Stomach (tissue), 9 donors: ENCODE data around the gene COA3. TPM values are rescaled to one million over a fixed set of nuclear protein-coding genes. Genes with fewer than 3 reads are reported as not detected.

Source experiments
- DNase-seq, 2 donors: peaks; one replicate each; pipeline versions ENCODE4 v3.0.0 to v3.0.0-alpha.2; 2013 to 2019
- H3K27ac ChIP-seq, 5 donors: fragments of 200-600 bp in 4 of 5; sonication (generic) in 4 of 5; one replicate each; pipeline ENCODE4 v1.5.1; 2013 to 2019; ENCODE audit warnings: mild to moderate bottlenecking in 1 of 5, moderate library complexity in 1 of 5
- H3K27me3 ChIP-seq, 3 donors: fragments of 200-600 bp; sonication (generic); one replicate each; pipeline ENCODE4 v1.5.1; 2017 to 2019; ENCODE audit warnings: mixed run types in 1 of 3
- H3K36me3 ChIP-seq, 4 donors: fragments of 200-600 bp; sonication (generic); 1 replicate in 3 of 4; 2 replicates in 1 of 4; pipeline ENCODE4 v1.5.1; 2016 to 2019
- H3K4me1 ChIP-seq, 4 donors: fragments of 200-600 bp; sonication (generic); one replicate each; pipeline ENCODE4 v1.5.1; 2016 to 2019
- H3K4me3 ChIP-seq, 4 donors: fragments of 200-600 bp; sonication (generic) in 3 of 4; one replicate each; pipeline ENCODE4 v1.5.1; 2016 to 2019; ENCODE audit warnings: mild to moderate bottlenecking in 1 of 4
- H3K9me3 ChIP-seq, 4 donors: fragments of 200-600 bp; sonication (generic); one replicate each; pipeline ENCODE4 v1.5.1; 2016 to 2019
- CTCF ChIP-seq, 7 experiments: fragments of 450-650 bp in 4 of 7; fragments of 200-600 bp in 3 of 7; sonication (generic) in 3 of 7; IDR thresholded peaks; one replicate each; pipeline ENCODE4 v1.5.1; 2016 to 2019; ENCODE audit warnings: antibody characterized with exemption in 7 of 7, control low read depth in 2 of 7, mild to moderate bottlenecking in 1 of 7
- EP300 ChIP-seq: sonication (generic); formaldehyde crosslinking; IDR thresholded peaks from one replicate; pipeline ENCODE4 v1.6.1; 2017; ENCODE audit warnings: antibody characterized with exemption
- POLR2A ChIP-seq, 4 donors: fragments of 450-650 bp; IDR thresholded peaks; one replicate each; pipeline ENCODE4 v1.6.1; 2016; ENCODE audit warnings: antibody characterized with exemption in 4 of 4, control low read depth in 2 of 4, mild to moderate bottlenecking in 1 of 4, moderate library complexity in 1 of 4
- POLR2AphosphoS5 ChIP-seq, 3 donors: sonication (generic); formaldehyde crosslinking; IDR thresholded peaks; one replicate each; pipeline ENCODE4 v1.6.1; 2016; ENCODE audit warnings: antibody characterized with exemption in 3 of 3
- WGBS, 5 donors: extraction: QIAGEN DNeasy Blood & Tissue Kit in 3 of 5; methylation state at CpG; one replicate each; pipeline versions ENCODE4 v1.1.5 to v1.1.7; 2013 to 2018; 5-methylcytosine and 5-hydroxymethylcytosine counted together
- intact Hi-C: fragments of 100-400 bp; cut with DNase I; formaldehyde crosslinking; loops from one replicate; pipeline ENCODE4 v1.15.1; 2023; ENCODE audit warnings: low total_unique reads
- polyA plus RNA-seq, 3 donors: library from polyadenylated mRNA; stranded (reverse); fragments of 200-250 nt; gene quantifications; one replicate each; pipeline ENCODE4 v1.2.3, GENCODE V29; 2013
- total RNA-seq, 5 donors: library from RNA; depleted of rRNA; stranded (reverse); fragments of >200 nt; gene quantifications; one replicate each; pipeline versions ENCODE4 v1.1.0 to v1.2.3, GENCODE V29; 2014 to 2016
- donor health status: healthy with polysubstance abuse.
- donor health status: Bipolar disorder and iron deficiency.
- donor health status: healthy.

The COA3 gene
- total and polyA plus RNA-seq, 8 donors, result 22.2 to 268 (median 152) TPM

DNA sequence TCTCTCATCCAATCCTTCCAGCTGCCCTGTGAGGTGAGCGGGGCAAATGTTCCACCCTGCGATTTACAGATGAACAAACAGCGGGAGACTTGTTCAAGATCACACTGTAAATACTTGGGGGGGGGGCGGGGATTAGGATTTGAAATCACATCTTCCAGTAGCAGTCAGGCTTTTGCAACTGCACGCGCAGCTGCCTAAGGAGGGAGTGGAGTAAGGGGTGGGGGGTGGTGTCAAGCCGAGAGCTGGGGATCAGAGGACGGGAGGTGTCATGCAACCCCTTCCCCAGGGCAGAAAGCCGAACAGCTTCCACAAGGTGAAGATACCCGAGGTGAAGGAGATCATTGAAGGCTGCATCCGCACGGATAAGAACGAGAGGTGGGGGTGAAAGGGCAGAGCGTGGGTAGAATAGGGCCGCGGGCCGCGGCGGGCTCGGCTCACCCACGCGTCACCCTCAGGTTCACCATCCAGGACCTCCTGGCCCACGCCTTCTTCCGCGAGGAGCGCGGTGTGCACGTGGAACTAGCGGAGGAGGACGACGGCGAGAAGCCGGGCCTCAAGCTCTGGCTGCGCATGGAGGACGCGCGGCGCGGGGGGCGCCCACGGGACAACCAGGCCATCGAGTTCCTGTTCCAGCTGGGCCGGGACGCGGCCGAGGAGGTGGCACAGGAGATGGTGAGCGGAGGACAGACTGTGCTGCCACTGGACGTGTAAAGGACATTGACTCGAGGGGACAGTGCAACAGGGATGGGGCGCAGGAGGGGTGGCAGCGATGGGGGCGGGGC, 13.5 kb downstream of the COA3 start:
- intact Hi-C loops, result no loop called here
- H3K36me3 ChIP-seq, result no peaks in the 10 kb centered on the region
- TF ChIP-seq POLR2A (IDR thresholded peaks at IDR 0.05) (no peak), CTCF (IDR thresholded peaks at IDR 0.05) (no peak)
- H3K27me3 ChIP-seq, result peaks cover 4 to 84% (median 54%) of the 10 kb centered on the region in 3 donors
- peaks cover 18 to 41% (median 23%) of the 10 kb centered on the region in 4 donors for H3K4me1 ChIP-seq
- H3K4me3 ChIP-seq, result no peak overlapping the region
- no peak for DNase-seq
- H3K27ac ChIP-seq, result no peak overlapping the region
- 36 to 65% (median 58%) methylated on average over 37 to 52 of the region's 52 CpGs for WGBS, 5 donors
- H3K9me3 ChIP-seq, result no peaks in the 10 kb centered on the region

GRCh38 chr17:42784409-42784808, 14.1 kb downstream of the COA3 start:
- Histone ChIP-seq H3K27ac (no peak overlapping the region), H3K36me3 (peaks cover 2 to 6% (median 2%) of the 10 kb centered on the region in 4 donors), H3K4me3 (no peak overlapping the region), H3K9me3 (no peaks in the 10 kb centered on the region), H3K27me3 (peaks cover 4 to 87% (median 56%) of the 10 kb centered on the region in 3 donors), H3K4me1 (peaks cover 22 to 47% (median 28%) of the 10 kb centered on the region in 4 donors)
- TF ChIP-seq EP300, result no peak
- no peak for TF ChIP-seq POLR2AphosphoS5 (IDR thresholded peaks at IDR 0.05)
- TF ChIP-seq CTCF (IDR thresholded peaks at IDR 0.05), result no peak
- TF ChIP-seq POLR2A (IDR thresholded peaks at IDR 0.05), result no peak
- whole genome bisulfite sequencing, 5 donors, result 56 to 76% (median 62%) methylated on average over 24 to 25 of the region's 25 CpGs
- DNase-seq, result no peak
- intact Hi-C loops, result no loop called here

DNA sequence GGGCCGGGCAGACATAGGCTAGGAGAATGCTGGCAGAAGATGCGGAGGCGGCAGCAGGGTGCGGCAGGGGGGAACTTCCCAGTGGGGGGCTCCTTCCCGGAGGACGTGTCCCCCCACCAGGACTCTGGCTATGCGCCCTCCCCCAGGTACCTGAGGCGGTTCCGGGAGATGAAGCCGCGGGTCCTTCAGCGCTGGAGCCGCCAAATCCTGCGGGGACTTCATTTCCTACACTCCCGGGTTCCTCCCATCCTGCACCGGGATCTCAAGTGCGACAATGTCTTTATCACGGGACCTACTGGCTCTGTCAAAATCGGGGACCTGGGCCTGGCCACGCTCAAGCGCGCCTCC, 14.7 kb downstream of the COA3 start:
- intact Hi-C loops, result no loop called here
- no peak for DNase-seq
- peaks cover 22 to 50% (median 29%) of the 10 kb centered on the region in 4 donors for H3K4me1 ChIP-seq
- peaks cover 8 to 12% (median 9%) of the 10 kb centered on the region in 4 donors for H3K36me3 ChIP-seq
- WGBS, 5 donors, result 46 to 67% (median 59%) methylated on average over 18 to 22 of the region's 22 CpGs
- H3K27me3 ChIP-seq, result peaks cover 4 to 87% (median 56%) of the 10 kb centered on the region in 3 donors
- H3K9me3 ChIP-seq, result no peaks in the 10 kb centered on the region
- no peak overlapping the region for H3K27ac ChIP-seq
- H3K4me3 ChIP-seq, result no peak overlapping the region
- TF ChIP-seq CTCF (IDR thresholded peaks at IDR 0.05) (no peak), POLR2AphosphoS5 (IDR thresholded peaks at IDR 0.05) (no peak), EP300 (no peak), POLR2A (IDR thresholded peaks at IDR 0.05) (no peak)

- Histone ChIP-seq H3K36me3 (peaks cover 13 to 18% (median 14%) of the 10 kb centered on the region in 4 donors), H3K27me3 (peaks cover 4 to 84% (median 56%) of the 10 kb centered on the region in 3 donors), H3K4me1 (peaks cover 22 to 50% (median 29%) of the 10 kb centered on the region in 4 donors), H3K4me3 (no peak overlapping the region), H3K9me3 (no peaks in the 10 kb centered on the region), H3K27ac (no peak overlapping the region)
- DNase-seq, result no peak
- 40 to 58% (median 52%) methylated on average over 9 of the region's 9 CpGs for whole genome bisulfite sequencing, 5 donors
- no peak for TF ChIP-seq EP300
- no peak for TF ChIP-seq POLR2AphosphoS5 (IDR thresholded peaks at IDR 0.05)
- no peak for TF ChIP-seq POLR2A (IDR thresholded peaks at IDR 0.05)
- TF ChIP-seq CTCF (IDR thresholded peaks at IDR 0.05), result no peak
- intact Hi-C loops, result no loop called here
Observed at GRCh38 chr17:42783062-42783790, 15.3 kb downstream of the COA3 start.
